Middle frontal gyrus (tissue), 1 donor: ENCODE data around the gene CCDC149.

Experiments used
- DNase-seq: peaks from one replicate; pipeline ENCODE4 v3.0.0-alpha.2; 2015; ENCODE audit warnings: low spot score; ENCODE audit errors: extremely low spot score

CCDC149 gene

DNA sequence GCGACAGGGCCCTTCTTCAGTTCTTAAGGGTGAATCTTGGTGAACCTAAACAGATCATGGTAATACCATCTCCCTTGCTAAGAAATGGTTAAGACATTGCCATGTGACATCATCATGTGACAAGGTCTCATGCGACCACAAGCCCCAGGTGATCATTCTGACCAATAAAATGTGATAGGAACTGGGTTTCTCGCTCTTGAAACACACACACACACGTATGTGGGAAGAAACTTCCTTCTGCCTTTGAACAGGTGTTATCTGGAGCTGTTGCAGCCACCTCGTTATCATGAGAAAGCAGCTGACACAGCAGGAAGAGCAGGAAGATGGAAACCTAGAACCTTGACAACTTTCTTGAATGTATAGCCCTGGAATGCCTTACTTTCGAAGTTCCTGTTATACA, 107.3 kb downstream of the CCDC149 start:
- DNase-seq = no peak

DNA sequence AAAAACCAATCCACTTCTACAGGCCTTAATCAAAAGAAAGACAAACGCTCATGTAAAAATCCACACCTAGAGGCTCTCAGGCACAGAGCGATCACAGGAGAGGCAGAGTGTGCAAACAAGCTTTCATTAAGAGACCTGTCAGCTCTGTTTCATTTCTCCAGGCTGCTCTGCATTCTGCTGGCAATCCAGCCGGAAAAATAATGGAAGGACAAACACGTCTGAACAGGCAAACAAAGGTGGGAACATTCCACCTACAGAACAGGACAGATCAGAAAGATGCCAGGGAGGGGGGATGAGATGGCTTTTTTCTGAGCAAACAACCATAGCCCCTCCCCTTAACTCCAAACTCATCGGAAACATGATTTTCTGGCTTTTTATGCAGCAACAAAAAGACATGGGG, 107.8 kb downstream of the CCDC149 start:
- no peak for DNase-seq

DNA sequence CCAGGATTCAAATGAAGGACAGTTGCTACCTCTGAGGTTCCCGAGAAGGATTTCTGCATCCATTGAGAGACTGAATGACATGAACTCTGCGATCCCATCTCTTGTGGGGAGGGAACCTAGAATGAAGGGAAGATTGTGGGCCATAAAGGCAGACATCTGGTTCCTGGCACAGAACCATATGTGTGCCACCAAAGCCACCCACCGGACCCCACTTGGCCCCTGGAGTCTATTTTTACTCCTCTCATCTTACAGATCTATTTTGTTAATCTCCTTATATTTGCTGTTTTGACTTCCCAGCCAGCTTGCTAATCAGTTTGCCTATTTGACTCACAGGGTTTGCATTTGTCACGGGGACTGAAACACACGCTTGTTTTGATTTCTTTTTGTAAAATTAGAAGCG, 110.2 kb downstream of the CCDC149 start:
- no peak for DNase-seq

DNA sequence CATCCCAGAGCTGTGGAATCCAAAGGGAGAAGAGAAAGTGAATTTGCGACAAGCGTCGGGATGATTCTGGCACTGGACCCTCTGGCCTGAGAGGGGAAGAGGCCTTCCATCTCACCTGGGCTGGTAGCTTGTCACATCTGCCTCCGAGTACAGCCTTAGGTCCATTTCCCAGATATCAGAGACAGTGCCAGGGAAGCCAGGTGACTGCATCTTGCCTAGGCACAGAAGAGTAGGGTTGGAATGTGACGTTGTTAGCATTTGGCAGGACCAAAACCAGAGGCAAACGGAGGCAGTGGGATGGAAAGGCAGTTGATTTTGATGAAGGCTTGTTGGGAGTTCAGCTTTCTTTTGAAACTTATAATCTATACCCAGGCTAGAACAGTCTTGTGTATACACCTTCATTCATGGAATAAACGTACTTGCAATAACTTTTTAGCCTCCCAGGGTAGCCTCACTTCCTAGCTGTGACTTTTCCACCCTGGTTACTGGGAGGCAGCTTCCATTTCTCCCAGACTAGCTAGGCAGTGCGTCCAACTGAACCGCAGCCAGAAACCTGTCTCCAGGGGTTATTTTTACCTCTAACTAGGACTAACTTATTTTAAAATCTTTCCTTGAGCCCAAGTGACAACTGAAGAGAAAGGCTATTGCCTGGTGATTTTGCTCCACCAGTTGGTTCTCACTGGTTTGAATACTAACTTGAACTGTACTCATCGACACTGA, 111.5 kb downstream of the CCDC149 start:
- DNase-seq = no peak

DNA sequence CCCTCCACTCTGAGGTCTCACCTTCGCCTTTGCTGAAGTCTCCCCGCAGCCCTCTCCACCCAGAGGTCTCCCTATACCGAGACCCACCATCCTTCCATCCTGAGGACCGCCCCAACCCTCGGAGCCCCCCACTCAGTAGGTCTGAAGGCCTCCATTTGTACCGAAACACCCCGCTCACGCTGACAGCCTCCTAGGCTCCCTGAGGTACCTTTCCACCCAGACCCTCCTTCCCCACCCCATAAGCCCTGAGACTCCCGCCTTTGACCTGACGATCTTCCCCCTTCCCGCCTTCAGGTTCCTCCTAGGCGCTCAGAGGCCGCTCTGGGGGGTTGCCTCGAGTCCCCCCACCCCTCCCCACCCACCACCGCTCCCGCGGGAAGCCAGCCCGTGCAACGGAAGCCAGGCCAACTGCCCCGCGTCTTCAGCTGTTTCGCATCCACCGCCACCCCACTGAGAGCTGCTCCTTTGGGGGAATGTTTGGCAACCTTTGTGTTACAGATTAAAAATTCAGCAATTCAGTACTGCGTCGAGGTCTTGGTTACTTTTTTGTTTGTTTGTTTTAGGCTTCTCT, 112.4 kb downstream of the CCDC149 start:
- no peak for DNase-seq

DNA sequence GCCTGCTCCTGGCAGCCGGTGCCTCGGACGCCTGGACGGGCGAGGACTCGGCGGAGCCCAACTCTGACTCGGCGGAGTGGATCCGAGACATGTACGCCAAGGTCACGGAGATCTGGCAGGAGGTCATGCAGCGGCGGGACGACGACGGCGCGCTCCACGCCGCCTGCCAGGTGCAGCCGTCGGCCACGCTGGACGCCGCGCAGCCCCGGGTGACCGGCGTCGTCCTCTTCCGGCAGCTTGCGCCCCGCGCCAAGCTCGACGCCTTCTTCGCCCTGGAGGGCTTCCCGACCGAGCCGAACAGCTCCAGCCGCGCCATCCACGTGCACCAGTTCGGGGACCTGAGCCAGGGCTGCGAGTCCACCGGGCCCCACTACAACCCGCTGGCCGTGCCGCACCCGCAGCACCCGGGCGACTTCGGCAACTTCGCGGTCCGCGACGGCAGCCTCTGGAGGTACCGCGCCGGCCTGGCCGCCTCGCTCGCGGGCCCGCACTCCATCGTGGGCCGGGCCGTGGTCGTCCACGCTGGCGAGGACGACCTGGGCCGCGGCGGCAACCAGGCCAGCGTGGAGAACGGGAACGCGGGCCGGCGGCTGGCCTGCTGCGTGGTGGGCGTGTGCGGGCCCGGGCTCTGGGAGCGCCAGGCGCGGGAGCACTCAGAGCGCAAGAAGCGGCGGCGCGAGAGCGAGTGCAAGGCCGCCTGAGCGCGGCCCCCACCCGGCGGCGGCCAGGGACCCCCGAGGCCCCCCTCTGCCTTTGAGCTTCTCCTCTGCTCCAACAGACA, 113.1 kb downstream of the CCDC149 start:
- DNase-seq = no peak

DNA sequence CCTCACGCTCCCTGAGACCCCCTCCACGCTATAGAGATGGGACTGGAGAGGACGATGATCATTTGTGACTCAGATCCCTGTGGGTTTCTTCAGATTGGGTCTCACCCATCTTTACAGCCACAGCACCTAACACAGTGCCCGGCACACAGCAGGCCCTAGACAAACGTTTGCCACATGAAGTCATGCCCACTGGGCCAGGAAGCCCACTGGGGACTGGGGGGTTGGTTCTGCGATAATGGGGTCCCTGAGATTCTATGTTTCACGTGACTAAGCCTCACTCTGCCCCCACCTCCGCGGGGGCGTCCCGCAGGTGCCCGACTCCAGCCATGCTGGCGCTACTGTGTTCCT, 113.7 kb downstream of the CCDC149 start:
- DNase-seq = no peak

DNA sequence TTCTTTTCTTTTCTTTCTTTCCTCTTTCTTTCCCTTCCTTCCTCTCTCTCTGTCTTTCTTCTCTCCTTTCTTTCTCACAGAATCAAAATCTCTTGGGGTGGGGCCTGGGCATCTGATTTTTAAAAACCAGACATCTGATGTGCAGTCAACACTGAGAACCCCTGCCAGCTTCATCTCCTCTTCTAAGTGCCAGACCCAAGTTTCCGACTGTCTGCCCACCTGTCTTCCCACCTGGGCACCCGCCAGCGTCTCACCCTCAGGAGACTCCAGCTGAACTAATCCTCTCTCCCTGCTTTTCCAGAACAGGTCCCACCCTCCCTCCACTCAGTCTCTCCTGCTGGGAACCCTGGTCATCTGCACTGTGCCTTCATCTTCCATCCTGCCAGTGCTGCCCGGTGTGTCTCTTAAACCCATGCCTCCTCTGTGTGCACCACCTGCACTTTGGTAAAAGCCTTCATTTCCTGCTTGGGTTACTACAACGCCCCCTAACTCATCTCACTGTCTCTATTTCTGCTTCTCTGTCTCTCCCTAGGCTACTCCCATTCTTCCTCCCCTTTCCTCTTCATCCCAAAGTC, 114.7 kb downstream of the CCDC149 start:
- no peak for DNase-seq

DNA sequence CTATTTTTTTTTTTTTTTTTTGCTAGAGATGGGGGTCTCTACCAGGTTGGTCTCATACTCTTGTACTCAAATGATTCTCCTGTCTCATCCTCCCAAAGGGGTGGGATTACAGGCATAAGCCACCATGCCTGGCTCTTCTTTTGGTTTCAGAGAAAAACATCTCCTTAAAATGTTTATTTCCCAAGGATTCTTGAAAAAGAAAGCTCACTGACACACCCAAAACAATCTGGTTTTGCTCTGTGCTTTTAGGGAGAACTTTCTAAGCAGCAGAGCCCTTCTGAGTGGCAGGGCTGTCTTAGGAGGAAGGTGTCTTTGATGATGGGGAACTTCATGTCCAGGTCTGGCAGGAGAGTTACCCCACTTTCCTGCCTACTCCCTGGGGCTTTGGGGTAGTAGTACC, 116.2 kb downstream of the CCDC149 start:
- no peak for DNase-seq

DNA sequence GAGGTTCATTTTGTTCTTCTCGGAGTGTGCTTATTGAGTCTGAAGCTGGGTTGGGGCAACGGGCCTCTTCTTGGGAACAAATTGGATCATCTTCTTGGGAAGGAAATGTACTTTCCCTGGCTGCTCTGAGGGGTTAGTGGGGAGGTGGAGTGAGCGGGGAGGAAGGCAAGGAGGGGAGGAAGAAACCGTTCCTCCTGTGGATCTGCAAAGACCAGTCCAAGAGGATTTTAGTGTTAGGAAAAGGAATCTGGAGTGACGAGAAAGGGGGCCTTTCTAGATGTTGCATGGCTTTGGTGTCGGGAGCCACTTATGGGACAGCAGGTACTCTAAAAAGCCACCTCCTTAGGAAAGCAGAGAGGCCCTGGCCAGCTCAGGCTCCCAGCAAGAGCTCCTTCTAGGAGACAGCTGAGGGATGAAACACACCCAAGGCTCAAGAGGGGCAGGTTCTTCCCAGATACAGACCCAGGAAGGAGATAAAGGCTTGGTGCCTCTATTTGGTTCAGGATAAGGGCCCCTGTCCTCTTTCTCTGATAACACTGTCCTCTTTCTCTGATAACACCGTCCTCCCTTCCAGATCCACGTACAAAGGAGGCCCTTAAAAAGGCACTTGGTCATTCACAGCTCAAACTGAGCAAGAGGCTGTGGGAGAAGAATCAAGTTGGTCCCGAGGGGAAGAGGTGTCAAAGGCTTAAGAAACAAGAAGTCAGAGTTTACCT, 117.0 kb downstream of the CCDC149 start:
- DNase-seq = no peak

DNA sequence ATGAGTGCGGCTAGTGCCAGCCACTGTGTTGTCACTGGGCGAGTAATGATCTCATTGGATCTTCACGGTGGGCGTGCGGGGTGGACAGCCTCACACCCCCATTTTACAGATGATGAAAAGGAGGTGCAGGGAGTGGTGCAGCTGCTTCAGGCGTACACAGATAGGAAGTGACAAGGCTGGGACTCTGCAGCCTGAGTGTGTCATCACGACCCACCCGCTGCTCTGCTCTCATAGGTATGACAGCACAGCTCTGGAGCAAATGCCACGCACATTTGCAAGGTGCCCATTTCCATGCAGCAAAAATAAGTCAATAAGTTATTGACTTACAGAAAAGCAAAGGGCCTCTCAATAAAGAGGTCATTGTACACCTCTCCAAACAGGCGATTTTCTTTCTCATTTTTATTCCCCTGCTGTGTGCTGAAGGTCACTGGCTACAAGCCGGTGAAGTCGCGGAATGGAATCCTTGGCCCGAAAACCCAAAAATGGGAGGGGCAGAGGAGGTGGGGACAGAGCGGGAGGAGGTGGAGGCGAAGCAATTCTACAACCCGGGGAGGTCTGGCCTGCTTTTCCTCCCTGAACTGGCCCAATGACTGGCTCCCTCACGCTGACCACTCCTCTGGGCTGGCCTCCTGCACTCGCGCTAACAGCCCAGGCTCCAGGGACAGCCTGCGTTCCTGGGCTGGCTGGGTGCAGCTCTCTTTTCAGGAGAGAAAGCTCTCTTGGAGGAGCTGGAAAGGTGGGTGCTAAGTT, 117.8 kb downstream of the CCDC149 start, which contains the start of gene SOD3:
SOD3 (plus strand) TSS at position 658 of the 750 bp plus-strand sequence. CDS start 3,949 bp downstream, outside the sequence.
- DNase-seq = no peak

DNA sequence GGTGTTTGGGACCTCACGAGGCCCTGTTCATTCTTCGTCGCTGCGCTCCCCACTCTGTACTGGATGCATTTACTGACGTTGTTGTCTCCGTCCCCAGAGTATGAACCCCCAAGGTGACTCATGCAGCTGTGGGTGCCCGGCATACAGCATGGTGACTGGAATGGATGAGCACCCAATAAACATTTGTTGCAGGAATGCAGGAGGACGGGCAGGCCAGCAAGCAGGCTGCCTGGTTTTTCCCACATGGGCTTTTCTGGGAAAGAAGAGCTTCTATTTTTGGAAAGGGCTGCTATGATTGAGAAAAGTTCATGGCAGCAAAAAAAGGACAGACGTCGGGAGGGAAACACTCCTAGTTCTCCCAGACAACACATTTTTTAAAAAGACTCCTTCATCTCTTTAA, 118.4 kb downstream of the CCDC149 start:
- no peak for DNase-seq

DNA sequence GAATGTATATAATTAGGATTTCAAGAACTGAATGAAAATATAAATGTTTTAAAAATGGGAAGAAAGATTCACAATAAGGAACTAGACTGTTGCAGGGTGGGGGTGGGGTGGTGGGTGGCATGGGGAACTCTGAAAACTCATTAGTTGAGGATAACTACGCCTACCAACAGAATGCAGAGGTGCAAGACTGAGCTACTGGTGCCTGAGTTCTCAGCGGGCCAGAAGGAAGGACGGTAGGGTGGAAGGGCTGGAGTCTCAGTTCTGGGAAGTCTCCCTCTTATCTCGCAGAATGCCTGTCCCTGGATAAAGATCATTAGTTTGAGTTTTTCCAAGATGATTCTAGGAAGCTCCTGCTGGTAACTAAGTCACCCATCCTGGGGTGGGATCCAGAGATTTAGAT, 118.8 kb downstream of the CCDC149 start:
- no peak for DNase-seq

DNA sequence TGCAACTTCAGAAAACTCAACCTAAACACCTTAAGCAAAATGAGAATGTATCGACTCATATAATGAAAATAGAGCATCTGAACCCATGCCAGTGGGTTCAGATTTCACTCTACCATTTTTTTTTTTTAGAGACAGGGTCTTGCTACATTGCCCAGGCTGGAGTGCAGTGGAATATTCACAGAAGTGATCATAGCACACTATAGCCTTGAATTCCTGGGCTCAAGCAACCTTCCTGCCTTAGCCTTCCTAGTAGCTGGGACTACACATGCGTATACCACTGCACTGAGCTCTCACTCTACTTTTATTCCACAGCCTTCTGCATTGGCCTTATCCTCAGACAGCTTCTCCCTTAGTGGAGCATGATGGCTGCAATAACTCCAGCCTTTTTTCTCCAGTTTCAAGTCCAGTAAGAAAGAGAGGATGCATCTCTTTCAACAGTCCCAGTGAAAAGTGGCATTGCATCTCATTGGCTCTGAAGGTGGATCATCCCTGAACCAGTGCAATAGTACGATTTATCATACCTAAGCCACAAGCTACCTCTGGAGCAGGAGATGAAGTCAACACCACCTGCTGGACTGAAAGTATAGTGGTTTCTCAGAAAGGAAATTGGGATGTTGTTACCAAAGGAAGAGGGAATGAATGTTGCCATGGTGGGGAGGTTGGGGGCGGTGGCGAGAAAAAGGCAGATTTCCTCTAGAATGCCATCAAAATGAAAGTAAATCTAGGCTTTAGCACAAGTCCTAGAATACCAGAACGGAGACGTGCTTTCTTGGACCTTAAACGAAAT, 119.4 kb downstream of the CCDC149 start:
- DNase-seq = no peak

DNA sequence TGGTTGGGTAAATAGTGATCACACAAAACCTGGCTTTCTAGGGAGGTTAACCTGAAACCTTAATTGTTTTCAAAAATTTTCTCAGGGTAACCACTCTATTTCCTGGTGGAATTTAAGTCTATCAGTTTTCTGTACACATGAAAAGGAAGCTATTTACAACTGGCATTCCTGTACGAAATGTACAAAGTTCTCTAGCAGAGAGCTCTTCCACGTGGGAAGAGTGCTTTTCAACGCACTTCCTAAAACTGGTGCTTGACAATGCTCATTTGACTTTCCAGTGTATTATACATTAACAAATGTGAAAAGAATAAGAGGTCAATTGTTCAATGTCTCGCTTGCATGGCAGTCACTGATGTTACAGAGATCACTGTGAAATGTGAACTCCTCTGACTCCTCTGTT, 120.3 kb downstream of the CCDC149 start:
- no peak for DNase-seq

DNA sequence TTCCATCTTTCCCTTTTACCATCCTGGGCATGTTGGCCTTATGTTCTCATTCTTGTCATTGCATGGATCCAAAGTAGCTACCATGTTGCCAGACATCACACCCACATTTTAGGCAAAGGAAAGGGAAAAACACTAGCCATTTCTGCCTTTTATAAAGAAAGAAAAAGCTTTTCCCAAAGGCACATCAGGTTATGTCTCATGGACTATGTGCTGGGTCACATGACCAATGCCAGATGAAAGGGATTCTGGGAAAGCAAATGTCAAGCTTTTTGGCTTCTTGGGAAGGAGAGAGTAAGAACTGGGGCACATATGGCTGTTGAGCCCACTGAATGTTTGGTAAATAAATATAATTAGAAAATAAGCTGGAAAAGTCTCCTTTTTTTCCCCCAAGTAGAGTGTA, 121.8 kb downstream of the CCDC149 start:
- DNase-seq = no peak

DNA sequence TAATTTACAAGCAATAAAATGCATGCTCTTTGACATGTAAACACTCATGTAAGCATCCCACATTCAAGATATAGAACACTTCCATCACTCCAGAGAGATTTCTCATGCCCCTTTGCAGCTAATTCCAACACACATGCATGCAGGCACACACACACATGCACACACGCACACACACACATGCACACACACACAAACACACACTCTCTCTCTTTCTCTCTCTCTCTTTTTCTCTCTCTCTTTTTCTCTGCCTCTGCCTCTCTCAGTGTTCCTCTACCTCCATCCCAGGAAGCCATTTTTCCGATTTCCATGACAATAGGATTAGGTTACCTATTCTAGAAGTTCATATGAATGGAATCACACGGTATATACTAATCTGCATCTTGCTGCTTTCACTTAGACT, 129.3 kb downstream of the CCDC149 start:
- no peak for DNase-seq

DNA sequence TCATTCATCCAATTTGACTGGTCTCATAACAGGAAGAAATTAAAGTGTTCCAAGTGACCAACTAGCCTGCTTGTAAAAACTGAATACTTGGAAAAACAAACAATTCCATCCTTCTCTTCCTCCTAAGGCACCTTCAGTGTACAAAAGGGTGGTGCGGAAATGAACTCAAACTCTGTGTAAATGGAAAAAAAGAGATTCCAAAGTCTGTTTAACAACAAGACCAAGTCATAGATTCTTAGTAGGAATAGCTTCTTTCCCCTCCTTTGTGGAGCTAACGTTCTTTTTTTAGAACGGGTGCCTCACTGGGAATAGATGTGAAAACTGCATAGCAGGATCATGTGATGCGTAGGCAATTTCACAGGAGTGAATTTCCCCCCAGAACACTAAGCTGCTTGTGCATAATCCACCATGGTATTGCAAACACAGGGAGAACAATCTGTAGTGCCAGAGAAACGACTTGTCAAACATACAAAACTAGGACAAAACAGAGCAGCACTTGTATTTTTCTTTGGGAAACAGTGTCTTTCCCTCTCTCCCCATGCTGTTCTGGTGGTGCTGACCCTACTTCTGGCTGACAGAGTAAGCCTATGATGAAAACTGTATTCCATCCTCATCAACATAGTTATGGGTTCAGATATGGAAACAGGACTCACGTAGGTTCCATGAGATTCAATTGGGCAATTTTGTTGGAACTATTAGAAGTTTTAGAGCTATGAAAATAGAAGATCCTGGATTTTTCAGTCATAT, 130.7 kb downstream of the CCDC149 start:
- DNase-seq = no peak

DNA sequence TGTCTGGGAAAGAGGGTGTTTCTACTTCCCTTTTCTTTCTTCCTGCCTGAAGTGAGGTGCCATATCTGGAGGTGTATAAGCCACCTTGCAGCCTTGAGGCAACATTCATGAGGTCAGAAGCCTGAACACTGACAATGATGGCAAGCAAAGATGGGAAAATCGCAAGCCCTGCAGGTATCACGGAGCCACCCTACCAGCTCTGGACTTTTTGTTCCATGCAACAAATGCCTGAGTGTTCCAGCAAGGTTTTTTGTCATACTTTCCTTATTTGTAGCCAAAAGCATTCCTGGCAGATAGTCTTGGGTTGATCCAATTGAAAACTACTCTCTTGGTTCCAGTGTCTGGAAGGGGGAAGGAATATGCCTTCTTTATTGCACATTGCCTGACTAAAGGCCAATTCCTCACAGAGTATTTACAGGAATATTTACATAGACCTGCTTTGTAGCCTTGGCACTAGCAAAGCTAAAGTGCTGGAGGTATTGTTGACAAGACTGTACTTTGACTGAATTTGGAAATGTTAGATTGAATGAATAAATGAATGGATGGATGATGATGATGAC, 131.8 kb downstream of the CCDC149 start:
- no peak for DNase-seq
